ENCODE data around the gene MGAT4B.

Gene MGAT4B

GRCh38 chr5:179812997-179813607, 6.4 kb upstream of the MGAT4B start:
- in situ Hi-C loops (cut with MboI; ENCODE audit: low sequenced_read_pairs): no loop called here

DNA sequence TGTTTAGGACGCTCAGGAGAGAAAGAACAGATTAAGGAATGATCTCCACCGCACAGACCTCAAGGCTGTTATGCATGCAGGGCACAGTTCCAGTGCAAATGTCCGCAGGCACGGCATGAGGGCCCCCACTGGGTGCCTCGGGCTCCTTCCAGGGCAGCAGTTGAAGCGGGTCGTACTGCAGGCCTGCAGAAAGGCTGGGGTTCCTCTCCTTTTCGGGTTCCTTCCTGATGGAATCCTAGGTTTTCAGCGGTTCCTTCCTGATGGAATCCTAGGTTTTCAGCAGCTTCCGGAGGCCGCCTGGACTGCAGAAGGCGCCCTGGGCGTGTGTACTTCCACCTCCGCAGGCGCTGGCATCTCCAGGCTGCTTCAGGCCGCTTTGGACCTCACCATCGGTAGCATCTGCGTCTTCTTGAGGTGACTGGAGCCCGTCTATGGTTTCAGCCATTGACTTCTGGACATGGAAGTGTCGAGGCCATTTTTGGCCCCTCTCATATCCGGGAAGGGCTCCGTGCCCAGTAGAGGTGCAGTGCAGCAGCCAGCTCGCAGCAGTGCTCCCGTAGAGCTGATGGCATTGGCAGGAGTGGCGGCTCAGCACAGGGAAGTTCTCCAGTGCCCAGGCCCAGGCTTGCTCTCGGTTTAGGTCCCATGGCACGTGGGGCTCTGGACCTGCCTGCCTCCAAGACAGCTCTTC, 5.6 kb upstream of the MGAT4B start:
- in situ Hi-C loops (cut with MboI; ENCODE audit: low sequenced_read_pairs): no loop called here

GRCh38 chr5:179805529-179806249, 977 bp downstream of the MGAT4B start:
- in situ Hi-C loops (cut with MboI; ENCODE audit: low sequenced_read_pairs): no loop called here

DNA sequence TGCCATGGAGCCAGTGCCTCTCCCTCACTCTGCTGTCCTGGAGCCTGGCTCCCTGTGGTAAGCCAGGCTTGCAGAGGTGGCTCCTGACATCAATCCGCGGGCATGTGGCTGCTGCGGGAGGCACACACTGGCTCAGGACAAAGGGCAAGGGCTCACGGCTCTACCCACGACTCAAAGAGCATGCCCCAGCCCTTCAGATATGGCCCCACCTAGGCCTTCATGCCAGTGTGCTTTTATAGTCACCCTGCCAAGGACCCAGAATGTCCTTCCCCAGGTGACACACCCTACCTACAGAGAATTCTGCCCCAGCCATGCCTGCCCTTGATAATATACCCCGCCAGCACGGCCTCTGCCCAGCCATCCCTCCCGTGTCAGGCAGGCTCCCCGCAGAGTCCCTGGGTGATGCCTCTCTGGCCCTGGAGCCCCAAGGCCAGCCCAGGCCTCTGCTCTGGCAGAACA, 1.6 kb downstream of the MGAT4B start:
- in situ Hi-C loops (cut with MboI; ENCODE audit: low sequenced_read_pairs): no loop called here

DNA sequence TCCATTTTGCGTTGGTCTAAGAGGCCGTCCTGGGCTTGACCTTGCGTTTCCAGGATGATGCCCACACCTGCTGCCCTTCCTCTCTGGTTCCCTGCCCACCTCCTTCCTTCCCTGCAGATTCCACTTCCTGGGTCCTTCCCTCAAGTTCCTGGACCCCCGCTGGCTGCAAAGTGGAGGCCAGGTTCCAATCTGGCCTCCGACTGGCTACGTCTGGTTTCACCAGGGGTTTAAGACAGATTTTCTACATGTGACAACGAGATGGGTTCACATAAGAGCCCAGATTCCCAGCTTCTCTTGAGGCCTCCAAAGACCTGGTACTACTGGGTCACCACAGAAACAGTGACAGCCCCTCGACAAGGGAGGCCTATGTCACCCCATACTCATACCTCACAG, 2.1 kb downstream of the MGAT4B start:
- in situ Hi-C loops (cut with MboI; ENCODE audit: low sequenced_read_pairs): no loop called here

DNA sequence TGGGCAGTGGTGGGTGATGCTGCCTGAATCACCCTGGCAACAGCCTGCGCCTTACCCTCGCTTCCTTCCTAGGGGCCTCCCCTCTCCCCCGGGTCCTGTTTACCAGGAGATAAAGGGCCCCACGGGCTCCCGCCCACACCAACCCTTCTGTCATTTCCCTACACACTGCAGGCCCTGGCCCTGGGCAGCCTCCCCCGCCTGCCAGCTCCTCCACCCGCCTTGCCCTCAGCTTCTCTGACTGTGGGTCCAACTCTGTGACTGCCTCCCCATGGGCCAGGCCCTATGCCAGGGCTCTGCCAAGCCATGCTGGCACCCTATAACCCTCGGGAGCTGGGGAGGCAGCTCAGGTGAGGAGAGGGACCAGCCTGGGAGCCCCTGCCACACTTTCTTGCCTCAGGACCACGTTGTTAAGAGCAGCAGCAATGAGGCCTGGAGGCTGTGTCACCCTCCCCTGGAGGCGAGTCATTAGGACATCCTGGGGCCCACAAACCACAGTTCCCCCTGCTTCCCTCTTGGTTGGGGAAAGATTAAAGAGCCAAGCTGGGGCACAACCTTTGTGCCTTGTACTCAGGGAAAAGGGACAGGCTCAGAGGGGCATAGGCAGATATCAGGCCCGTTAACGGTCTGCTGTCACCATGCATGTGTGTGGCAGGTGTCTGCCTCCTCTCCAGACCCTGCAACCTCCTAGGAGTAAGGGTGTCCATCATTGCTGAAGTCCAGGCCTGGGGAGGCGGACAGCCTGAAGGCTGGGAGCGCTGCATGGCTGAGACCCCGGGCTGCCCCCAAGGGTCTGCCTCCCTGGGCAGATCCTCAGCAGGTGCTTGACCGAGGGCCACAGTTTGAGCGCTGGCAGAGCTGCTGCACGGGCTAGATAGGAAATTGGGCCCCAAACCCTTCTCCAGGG, 2.8 kb downstream of the MGAT4B start:
- in situ Hi-C loops (cut with MboI; ENCODE audit: low sequenced_read_pairs): no loop called here

DNA sequence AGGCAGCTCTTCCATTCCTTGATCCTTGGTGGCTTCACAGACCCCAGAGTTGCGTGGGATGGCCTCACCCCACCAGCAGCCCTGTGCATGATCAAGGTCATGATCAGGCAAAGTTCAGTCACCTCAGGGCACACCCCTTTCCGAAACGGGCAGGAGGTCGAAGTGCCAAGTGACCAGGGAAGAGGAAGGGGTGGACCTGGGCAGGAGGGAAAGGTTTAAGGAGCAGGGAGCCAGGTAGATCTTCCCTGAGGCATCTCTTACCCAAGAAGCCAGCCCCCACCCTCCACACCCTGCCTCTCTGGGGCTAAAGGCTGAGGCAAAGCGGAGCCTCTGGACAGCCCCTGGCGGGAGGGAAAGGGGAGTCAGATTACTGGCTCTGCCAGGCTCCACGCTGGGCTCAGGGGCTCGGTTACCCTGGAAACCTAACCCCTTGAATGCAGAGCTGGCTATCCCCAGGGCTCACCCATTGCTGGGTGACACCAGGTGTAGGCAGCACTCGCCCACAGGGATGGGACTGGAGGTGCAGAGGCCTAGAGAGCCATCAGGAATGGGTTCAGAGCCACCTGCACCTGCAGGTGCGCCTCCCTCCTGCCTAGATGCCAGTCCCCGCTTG, 3.6 kb downstream of the MGAT4B start:
- in situ Hi-C loops (cut with MboI; ENCODE audit: low sequenced_read_pairs): no loop called here

DNA sequence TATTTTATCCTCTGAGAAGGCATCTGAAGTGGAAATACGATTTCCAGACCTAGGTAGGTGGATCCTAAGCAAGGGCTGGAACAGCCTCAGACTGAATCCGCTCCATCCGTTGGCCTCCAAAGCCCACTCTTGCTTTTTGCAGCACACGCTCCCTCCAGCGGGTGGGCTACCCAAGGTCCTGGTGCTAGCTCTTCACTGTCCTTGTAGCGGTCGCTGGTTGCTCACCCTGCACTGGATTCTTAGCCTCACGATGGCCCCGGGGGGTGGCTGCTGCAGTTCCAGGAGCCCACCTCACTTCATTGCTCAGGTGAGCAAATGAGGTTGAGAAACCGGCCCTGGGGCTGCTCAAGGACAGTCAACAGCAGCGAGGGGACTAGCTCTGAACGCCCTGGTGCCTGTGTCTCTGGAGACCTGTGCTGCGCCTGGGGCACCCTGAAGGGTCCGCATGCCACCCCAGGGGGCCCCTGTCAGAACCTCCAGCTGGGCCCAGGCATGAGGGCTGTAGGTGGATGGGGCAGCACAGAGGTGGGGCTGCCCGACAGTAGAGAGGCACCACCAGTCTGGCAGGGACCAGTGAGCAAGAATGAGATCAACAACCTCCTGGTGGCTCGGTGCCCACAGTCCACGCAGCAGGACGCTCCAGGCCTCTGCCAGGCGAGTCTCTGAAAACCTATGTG, 4.3 kb downstream of the MGAT4B start:
- in situ Hi-C loops (cut with MboI; ENCODE audit: low sequenced_read_pairs): no loop called here

DNA sequence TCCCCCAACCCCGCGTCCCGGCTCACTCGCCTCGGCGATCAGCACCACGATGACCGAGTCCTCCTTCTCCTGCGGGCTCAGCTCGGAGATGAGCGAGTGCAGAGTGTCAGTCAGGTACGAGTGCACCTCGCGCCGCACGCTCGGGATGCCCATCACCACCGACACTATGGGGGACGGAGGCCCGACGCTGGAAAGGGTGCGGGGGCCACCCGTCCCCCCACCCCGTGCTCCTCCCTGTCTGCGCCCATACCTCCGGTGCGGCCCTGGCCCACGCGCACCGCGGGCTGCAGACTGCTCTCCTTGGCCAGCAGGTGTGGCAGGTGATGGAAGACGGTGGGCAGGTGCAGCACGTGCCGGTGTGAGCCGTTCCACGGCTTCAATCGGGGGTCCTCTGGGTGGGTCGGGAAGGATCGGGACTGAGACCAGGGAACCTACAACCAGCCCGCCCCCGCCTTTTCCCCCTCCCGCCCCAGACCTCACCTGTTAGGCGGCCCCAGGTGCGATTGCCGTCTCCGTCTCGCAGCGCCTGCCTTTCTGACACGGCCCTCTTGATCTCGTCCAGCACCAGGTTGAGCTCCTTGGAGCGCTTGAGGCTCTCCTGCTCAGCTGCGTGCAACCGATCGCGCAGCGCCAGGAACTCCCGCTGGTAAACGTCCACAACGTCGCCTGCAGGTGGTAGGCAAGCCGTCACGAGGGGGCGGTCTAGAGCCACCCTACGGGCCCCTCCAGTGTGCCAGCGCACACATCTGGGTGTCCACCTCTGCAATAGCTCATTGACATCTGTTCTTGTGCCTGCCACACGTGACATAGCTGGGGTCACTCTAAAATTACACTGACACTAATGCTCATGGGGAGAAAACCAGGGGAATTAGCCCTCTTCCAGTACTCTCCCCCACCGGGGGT, 5.1 kb downstream of the MGAT4B start:
- in situ Hi-C loops (cut with MboI; ENCODE audit: low sequenced_read_pairs): no loop called here

DNA sequence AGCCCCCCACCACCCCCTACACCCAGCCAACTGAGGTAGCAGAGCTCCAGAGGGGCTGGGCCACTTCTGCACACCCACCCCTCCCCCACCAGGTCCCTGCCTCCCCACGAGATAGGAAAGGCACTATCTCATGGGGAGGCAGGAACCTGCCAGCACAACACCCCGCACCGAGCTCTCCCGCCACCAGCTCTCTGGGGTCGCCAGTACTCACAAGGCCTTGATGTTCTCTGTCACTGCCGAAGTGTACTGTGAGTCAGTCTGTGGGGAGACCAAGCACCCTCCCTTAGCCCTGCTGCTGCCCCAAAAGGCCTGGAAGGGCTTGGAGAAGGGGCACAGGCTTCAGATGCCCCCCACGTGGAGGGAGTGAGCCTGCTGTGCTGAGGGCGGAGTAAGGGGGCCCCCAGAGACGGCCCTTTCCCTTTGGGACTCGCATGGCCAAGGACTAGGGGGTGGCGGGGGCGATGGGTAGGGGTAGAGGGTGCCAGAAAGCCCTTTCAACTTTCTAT, 5.9 kb downstream of the MGAT4B start:
- in situ Hi-C loops (cut with MboI; ENCODE audit: low sequenced_read_pairs): no loop called here

- in situ Hi-C loops (cut with MboI; ENCODE audit: low sequenced_read_pairs): no loop called here
These were observed 6.5 kb downstream of the MGAT4B start for GRCh38 chr5:179800071-179800695.

DNA sequence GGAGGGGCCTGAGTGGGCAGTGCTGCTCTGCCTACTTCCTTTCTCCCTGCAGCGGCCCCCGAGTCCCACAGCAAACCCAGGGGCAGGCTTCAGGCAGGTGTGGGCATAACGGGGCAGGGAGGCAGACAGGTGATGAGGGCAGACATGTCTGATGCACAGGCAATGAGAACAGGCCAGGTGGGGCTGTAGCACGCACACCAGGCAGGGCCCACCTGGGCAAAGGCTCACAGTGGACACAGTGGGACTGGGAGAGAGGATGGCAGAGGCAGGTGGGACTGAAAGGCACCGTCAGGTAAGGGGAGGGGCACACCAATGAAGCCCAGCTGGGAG, 7.1 kb downstream of the MGAT4B start:
- in situ Hi-C loops (cut with MboI; ENCODE audit: low sequenced_read_pairs): no loop called here

DNA sequence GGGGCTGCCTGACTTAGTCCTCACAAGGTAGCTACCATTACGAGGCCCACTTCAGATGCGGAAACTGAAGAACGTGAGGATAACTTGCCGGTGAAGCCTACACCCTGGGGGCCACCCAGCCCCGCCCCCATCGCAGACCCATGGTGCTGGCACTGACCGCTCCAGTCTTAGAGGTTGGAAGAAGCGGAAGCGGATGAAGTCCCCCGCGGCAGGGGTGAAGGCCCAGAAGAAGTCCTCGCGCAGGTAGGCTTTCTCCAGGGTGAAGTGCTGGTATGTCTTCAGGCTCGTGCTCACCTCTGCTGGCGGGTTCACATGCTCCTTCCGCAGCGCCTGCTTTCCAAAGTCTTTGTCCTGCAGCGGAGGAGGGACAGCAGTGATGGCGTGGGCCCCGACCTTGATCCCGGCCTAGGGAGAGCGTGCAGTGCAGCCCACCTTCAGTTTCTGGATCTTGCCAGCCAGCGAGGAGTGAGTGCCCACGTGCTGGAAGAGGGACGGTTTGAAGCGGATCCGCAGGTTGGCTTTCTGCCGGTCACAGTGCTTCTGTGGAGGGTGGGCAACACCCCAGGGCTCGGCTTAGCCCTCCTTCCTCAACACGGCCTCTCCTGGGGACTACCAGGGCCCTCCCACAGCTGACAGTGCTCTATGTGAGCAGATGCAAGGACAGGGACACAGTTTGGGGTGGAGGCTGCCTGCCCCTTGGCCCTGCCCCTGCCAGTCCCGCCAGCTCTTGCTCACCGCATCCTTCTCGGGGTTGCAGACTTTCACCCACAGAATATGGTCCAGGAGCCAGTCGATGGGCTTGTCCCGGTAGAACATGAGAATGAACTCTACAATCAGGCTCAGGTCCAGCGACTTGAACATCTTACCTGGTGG, 7.7 kb downstream of the MGAT4B start:
- in situ Hi-C loops (cut with MboI; ENCODE audit: low sequenced_read_pairs): no loop called here

- in situ Hi-C loops (cut with MboI; ENCODE audit: low sequenced_read_pairs): no loop called here
These were observed 8.4 kb downstream of the MGAT4B start for GRCh38 chr5:179798144-179798770.

DNA sequence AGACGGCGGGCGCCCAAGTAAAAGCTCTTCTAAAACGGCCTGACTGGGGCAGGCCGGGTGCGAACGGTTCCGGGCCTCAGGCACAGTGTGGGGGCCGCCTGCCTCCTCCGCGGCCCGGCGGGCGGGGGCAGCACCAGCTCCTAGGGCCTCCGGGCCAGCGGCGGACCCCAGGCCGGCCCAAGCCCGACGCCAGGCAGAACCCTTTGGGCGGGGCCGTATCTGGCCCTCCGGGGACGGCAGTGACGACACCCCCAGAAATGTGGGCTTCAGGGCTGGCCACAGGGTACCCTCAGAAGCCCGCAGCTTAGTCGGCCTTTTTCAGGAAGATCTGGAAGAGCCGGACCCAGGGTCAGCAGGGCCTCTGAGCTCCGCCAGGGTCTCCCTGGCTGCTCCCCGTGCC, 8.9 kb downstream of the MGAT4B start:
- in situ Hi-C loops (cut with MboI; ENCODE audit: low sequenced_read_pairs): no loop called here

GRCh38 chr5:179796877-179797608, 9.6 kb downstream of the MGAT4B start:
- in situ Hi-C loops (cut with MboI; ENCODE audit: low sequenced_read_pairs): no loop called here

All from hTERT RPE-1 (cell line).